Hepatocyte (in vitro differentiated cells): ENCODE measurements around the gene CHMP6. TPM values are rescaled to one million over a fixed set of nuclear protein-coding genes. Genes with fewer than 3 reads are reported as not detected.

Source experiments
- DNase-seq: peaks from one replicate; pipeline ENCODE4 v3.0.0-alpha.2; 2016; ENCODE audit warnings: low spot score
- H2AFZ ChIP-seq: fragments of 200-600 bp; sonication (generic); 2 replicates; pipeline ENCODE4 v1.6.0; 2016; ENCODE audit warnings: antibody characterized with exemption, mild to moderate bottlenecking
- H3K27ac ChIP-seq: fragments of 200-600 bp; sonication (generic); 2 replicates; pipeline ENCODE4 v1.5.1; 2016; ENCODE audit warnings: mild to moderate bottlenecking
- H3K27me3 ChIP-seq: fragments of 200-600 bp; sonication (generic); 2 replicates; pipeline ENCODE4 v1.6.1; 2016
- H3K36me3 ChIP-seq: fragments of 200-600 bp; sonication (generic); replicated peaks from 2 replicates; pipeline ENCODE4 v1.5.1; 2016; ENCODE audit warnings: low read depth; ENCODE audit not compliant: insufficient read depth
- H3K4me1 ChIP-seq: fragments of 200-600 bp; sonication (generic); 2 replicates; pipeline ENCODE4 v1.5.1; 2016; ENCODE audit warnings: mild to moderate bottlenecking, moderate library complexity; ENCODE audit not compliant: insufficient read depth
- H3K4me2 ChIP-seq: fragments of 200-600 bp; sonication (generic); 2 replicates; pipeline ENCODE4 v1.6.0; 2016
- H3K4me3 ChIP-seq: fragments of 200-600 bp; sonication (generic); 2 replicates; pipeline ENCODE4 v1.5.1; 2016; ENCODE audit warnings: mild to moderate bottlenecking
- H3K79me2 ChIP-seq: fragments of 200-600 bp; sonication (generic); 2 replicates; pipeline ENCODE4 v1.6.0; 2017; ENCODE audit warnings: mild to moderate bottlenecking
- H3K9me2 ChIP-seq: fragments of 200-600 bp; sonication (generic); replicated peaks from 2 replicates; pipeline ENCODE4 v1.6.0; 2017; ENCODE audit warnings: mild to moderate bottlenecking; ENCODE audit not compliant: insufficient read depth
- H3K9me3 ChIP-seq: fragments of 200-600 bp; sonication (generic); 2 replicates; pipeline ENCODE4 v1.5.1; 2016; ENCODE audit warnings: low read depth, mild to moderate bottlenecking
- H4K20me1 ChIP-seq: fragments of 200-600 bp; sonication (generic); 2 replicates; pipeline ENCODE4 v1.6.0; 2016; ENCODE audit warnings: mild to moderate bottlenecking; ENCODE audit not compliant: insufficient read depth, poor library complexity, severe bottlenecking
- CTCF ChIP-seq: fragments of 200-600 bp; sonication (generic); IDR thresholded peaks from 2 replicates; pipeline ENCODE4 v1.5.1; 2016; ENCODE audit warnings: antibody characterized with exemption, mild to moderate bottlenecking; ENCODE audit not compliant: poor library complexity
- EZH2 ChIP-seq: fragments of 200-600 bp; sonication (generic); IDR thresholded peaks from 2 replicates; pipeline ENCODE4 v1.6.1; 2016; ENCODE audit warnings: antibody characterized with exemption, mild to moderate bottlenecking, borderline replicate concordance
- EZH2phosphoT487 ChIP-seq: fragments of 200-600 bp; sonication (generic); IDR thresholded peaks from one replicate; pipeline ENCODE4 v1.6.1; 2018; ENCODE audit warnings: antibody characterized with exemption, mild to moderate bottlenecking, low read depth, moderate library complexity; ENCODE audit not compliant: unreplicated experiment, severe bottlenecking
- WGBS: methylation state at CpG from one replicate; pipeline ENCODE4 v1.1.6; 2016; ENCODE audit warnings: low lambda C conversion rate; ENCODE audit errors: missing lambda C conversion rate; 5-methylcytosine and 5-hydroxymethylcytosine counted together
- polyA plus RNA-seq: library from polyadenylated mRNA; unstranded; fragments of >200 nt; fragmentation: Nextera tagmentation; extraction: Ambion mirVana; gene quantifications from 2 replicates; pipeline ENCODE4 v1.2.1, GENCODE V29; 2016
- total RNA-seq: library from RNA; depleted of rRNA; stranded (reverse); fragments of >200 nt; gene quantifications from 2 replicates; pipeline ENCODE4 v1.2.3, GENCODE V29; 2014

Gene CHMP6
- total and polyA plus RNA-seq, 2 experiments from 2014 or later = 16.9 to 38.3 TPM

GRCh38 chr17:81048827-81049371, 57.3 kb downstream of the CHMP6 start:
- no peak overlapping the region for H3K27ac ChIP-seq
- WGBS = 95% methylated on average over 27 of the region's 28 CpGs
- no peak overlapping the region for H3K4me2 ChIP-seq

GRCh38 chr17:81049372-81049911, 57.8 kb downstream of the CHMP6 start:
- WGBS = 85% methylated on average over 17 of the region's 17 CpGs
- TF ChIP-seq CTCF = no peak
- TF ChIP-seq EZH2phosphoT487 = no peak
- no peak for TF ChIP-seq EZH2

More at GRCh38 chr17:81048827-81049371, 57.3 kb downstream of the CHMP6 start:
- DNase-seq = no peak
- Histone ChIP-seq H2AFZ (no peak overlapping the region), H3K27me3 (no peaks in the 10 kb centered on the region), H3K36me3 (no peaks in the 10 kb centered on the region), H4K20me1 (peaks cover 17% of the 10 kb centered on the region), H3K9me2 (no peaks in the 10 kb centered on the region), H3K9me3 (no peaks in the 10 kb centered on the region), H3K4me3 (no peak overlapping the region), H3K79me2 (peaks cover 72% of the 10 kb centered on the region), H3K4me1 (peaks cover 19% of the 10 kb centered on the region)
- TF ChIP-seq EZH2phosphoT487 (no peak), CTCF (no peak), EZH2 (no peak)

More at GRCh38 chr17:81049372-81049911, 57.8 kb downstream of the CHMP6 start:
- DNase-seq = no peak
- H4K20me1 ChIP-seq = peaks cover 13% of the 10 kb centered on the region
- H3K4me3 ChIP-seq = no peak overlapping the region
- H3K27me3 ChIP-seq = no peaks in the 10 kb centered on the region
- H2AFZ ChIP-seq = no peak overlapping the region
- H3K36me3 ChIP-seq = no peaks in the 10 kb centered on the region
- no peak overlapping the region for H3K27ac ChIP-seq
- H3K4me2 ChIP-seq = no peak overlapping the region
- no peaks in the 10 kb centered on the region for H3K9me3 ChIP-seq
- peaks cover 13% of the 10 kb centered on the region for H3K4me1 ChIP-seq
- peaks cover 69% of the 10 kb centered on the region for H3K79me2 ChIP-seq
- no peaks in the 10 kb centered on the region for H3K9me2 ChIP-seq

Other genes starting within 250 kb of the CHMP6 start
- gene BAIAP2, start 43.3 kb downstream of the CHMP6 start, total RNA-seq = 15.8 and 27.1 TPM in 2 replicates
- 49.7 and 60.0 TPM in 2 replicates for gene BAIAP2, start 43.3 kb downstream of the CHMP6 start, polyA plus RNA-seq
- gene PVALEF, start 173.7 kb downstream of the CHMP6 start, total RNA-seq = not detected in 2 replicates
- gene PVALEF, start 173.7 kb downstream of the CHMP6 start, polyA plus RNA-seq = 0.15 TPM in 1 of 2 replicates, not detected in the other
- gene AATK, start 174.4 kb downstream of the CHMP6 start, total RNA-seq = 5.7 and 6.7 TPM in 2 replicates
- 5.4 and 6.3 TPM in 2 replicates for gene AATK, start 174.4 kb downstream of the CHMP6 start, polyA plus RNA-seq
- gene CEP131, start 231.1 kb downstream of the CHMP6 start, total RNA-seq = 7.3 and 8.8 TPM in 2 replicates
- gene CEP131, start 231.1 kb downstream of the CHMP6 start, polyA plus RNA-seq = 10.1 and 14.7 TPM in 2 replicates
- 13.7 and 34.1 TPM in 2 replicates for gene TEPSIN, start 247.2 kb downstream of the CHMP6 start, total RNA-seq
- gene TEPSIN, start 247.2 kb downstream of the CHMP6 start, polyA plus RNA-seq = 44.3 and 59.2 TPM in 2 replicates
- gene NDUFAF8, start 247.5 kb downstream of the CHMP6 start, total RNA-seq = 22.0 and 25.8 TPM in 2 replicates
- 99.8 and 106 TPM in 2 replicates for gene NDUFAF8, start 247.5 kb downstream of the CHMP6 start, polyA plus RNA-seq